HEK293 (cell line): ENCODE results near the gene GLB1L2.

Source experiments
- CTCF ChIA-PET: fragments of 350-600 bp; formaldehyde crosslinking; extraction: SDS; loops from one replicate; lab custom pipeline; 2021; ENCODE audit warnings: antibody characterized with exemption; lab: Yijun Ruan, JAX
- POLR2A ChIA-PET: fragments of 300-600 bp; formaldehyde crosslinking; extraction: SDS; loops from one replicate; lab custom pipeline; 2020; ENCODE audit warnings: antibody characterized with exemption, inconsistent platforms; lab: Yijun Ruan, JAX
- H3K27ac ChIP-seq: fragments of 200-500 bp; sonication (Bioruptor generic); 2 replicates; pipeline ENCODE4 v1.5.1; 2014; ENCODE audit warnings: low read depth, low read length, control low read depth, inconsistent platforms; ENCODE audit errors: extremely low read depth
- H3K36me3 ChIP-seq, 2 experiments: fragments of 200-500 bp in 1 of 2; sonication (Bioruptor generic) in 1 of 2; 1 replicate in 1 of 2; 2 replicates in 1 of 2; pipeline ENCODE4 v1.5.1; 2014 to 2017; ENCODE audit warnings: inconsistent platforms in 2 of 2, low read length in 2 of 2; ENCODE audit not compliant: control insufficient read depth in 2 of 2, insufficient read depth in 1 of 2
- H3K4me1 ChIP-seq: fragments of 200-500 bp; sonication (Bioruptor generic); 2 replicates; pipeline ENCODE4 v1.5.1; 2014; ENCODE audit warnings: mild to moderate bottlenecking, low read length, inconsistent platforms; ENCODE audit not compliant: control insufficient read depth, insufficient read depth
- H3K4me3 ChIP-seq: 2 replicates; pipeline ENCODE4 v1.5.1; 2011; ENCODE audit warnings: low read depth, mild to moderate bottlenecking, control low read depth, low read length, moderate library complexity
- H3K9me3 ChIP-seq: fragments of 200-500 bp; sonication (Bioruptor generic); 2 replicates; pipeline ENCODE4 v1.5.1; 2014; ENCODE audit warnings: low read depth, low read length, inconsistent platforms; ENCODE audit not compliant: control insufficient read depth, insufficient read depth
- KLF8 ChIP-seq: fragments of 450-650 bp; formaldehyde crosslinking; IDR thresholded peaks from 2 replicates; pipeline ENCODE4 v1.5.1; 2016; ENCODE audit warnings: missing biosample characterization, missing genetic modification characterization
- TCF7L2 ChIP-seq: IDR thresholded peaks from 2 replicates; pipeline ENCODE4 v1.6.1; 2011; ENCODE audit warnings: low read depth, mild to moderate bottlenecking, inconsistent platforms, low read length, moderate library complexity, borderline replicate concordance
- ZNF394 ChIP-seq: fragments of 450-650 bp; formaldehyde crosslinking; IDR thresholded peaks from 2 replicates; pipeline ENCODE4 v1.5.1; 2016; ENCODE audit warnings: missing biosample characterization, missing genetic modification characterization, mild to moderate bottlenecking, moderate library complexity, borderline replicate concordance
- ZNF48 ChIP-seq: fragments of 450-650 bp; formaldehyde crosslinking; IDR thresholded peaks from 2 replicates; pipeline ENCODE4 v1.5.1; 2016; ENCODE audit warnings: missing biosample characterization, missing genetic modification characterization
- ZNF626 ChIP-seq: fragments of 450-650 bp; sonication (Bioruptor Pico); formaldehyde crosslinking; IDR thresholded peaks from 2 replicates; pipeline ENCODE4 v1.5.1; 2018; ENCODE audit warnings: missing biosample characterization, missing genetic modification characterization, inconsistent platforms
- ZNF677 ChIP-seq: fragments of 450-650 bp; IDR thresholded peaks from 2 replicates; pipeline ENCODE4 v1.5.0; 2018; ENCODE audit warnings: missing biosample characterization, mild to moderate bottlenecking, missing genetic modification characterization, moderate library complexity
- ZNF747 ChIP-seq: fragments of 450-650 bp; formaldehyde crosslinking; IDR thresholded peaks from 2 replicates; pipeline ENCODE4 v1.5.1; 2016; ENCODE audit warnings: missing biosample characterization, missing genetic modification characterization
- ZNF791 ChIP-seq: fragments of 450-650 bp; formaldehyde crosslinking; IDR thresholded peaks from 2 replicates; pipeline ENCODE4 v1.5.1; 2016; ENCODE audit warnings: missing biosample characterization, missing genetic modification characterization
- TF ChIP-seq, protein P1 (sequence below): fragments of 450-650 bp; formaldehyde crosslinking; IDR thresholded peaks from 2 replicates; pipeline ENCODE4 v1.5.1; 2016; ENCODE audit warnings: missing biosample characterization, missing genetic modification characterization, borderline replicate concordance
- TF ChIP-seq, protein P2 (sequence below): fragments of 450-650 bp; formaldehyde crosslinking; IDR thresholded peaks from 2 replicates; pipeline ENCODE4 v1.5.1; 2016; ENCODE audit warnings: missing biosample characterization, missing genetic modification characterization
- TF ChIP-seq, protein P3 (sequence below): fragments of 450-650 bp; formaldehyde crosslinking; IDR thresholded peaks from 2 replicates; pipeline ENCODE4 v1.5.1; 2016; ENCODE audit warnings: missing biosample characterization, missing genetic modification characterization
- TF ChIP-seq, protein P4 (sequence below): fragments of 450-650 bp; formaldehyde crosslinking; IDR thresholded peaks from 2 replicates; pipeline ENCODE4 v1.5.1; 2017; ENCODE audit warnings: missing biosample characterization, missing genetic modification characterization

The GLB1L2 gene

DNA sequence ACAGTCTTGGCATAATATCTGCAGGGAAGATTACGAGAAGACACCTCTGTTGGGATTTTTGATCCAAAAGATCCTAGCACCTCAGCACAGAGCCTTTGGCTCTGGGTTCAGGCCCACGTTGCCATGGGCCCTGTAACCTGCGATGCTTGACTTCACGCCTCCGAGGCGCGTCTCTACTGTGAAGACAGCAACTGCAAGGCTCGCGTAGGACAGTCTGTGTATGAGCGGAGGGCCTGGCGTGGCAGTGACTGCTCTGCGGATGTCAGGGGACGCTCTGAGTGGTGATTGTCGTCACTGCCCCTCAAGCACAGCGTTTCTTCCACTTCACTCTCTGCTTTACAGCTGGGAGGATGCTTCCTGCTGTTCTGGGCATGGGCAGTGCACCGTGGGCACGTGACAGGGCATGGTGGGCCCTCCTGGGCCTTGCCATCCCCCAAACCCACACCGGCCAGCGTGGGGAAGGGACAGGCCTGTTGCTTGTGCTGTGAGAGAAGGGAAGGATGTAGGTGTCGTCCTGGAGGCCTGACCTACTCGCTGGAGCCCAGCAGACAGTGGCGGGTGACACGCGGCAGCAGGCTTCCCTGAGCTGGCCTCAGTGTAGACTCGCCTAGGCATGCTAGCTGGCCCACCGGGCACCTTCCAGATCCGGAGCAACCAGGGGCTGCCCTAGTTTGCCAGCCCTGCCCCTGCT, 26.5 kb downstream of the GLB1L2 start (continued):
- TF ChIP-seq, protein P1, sequence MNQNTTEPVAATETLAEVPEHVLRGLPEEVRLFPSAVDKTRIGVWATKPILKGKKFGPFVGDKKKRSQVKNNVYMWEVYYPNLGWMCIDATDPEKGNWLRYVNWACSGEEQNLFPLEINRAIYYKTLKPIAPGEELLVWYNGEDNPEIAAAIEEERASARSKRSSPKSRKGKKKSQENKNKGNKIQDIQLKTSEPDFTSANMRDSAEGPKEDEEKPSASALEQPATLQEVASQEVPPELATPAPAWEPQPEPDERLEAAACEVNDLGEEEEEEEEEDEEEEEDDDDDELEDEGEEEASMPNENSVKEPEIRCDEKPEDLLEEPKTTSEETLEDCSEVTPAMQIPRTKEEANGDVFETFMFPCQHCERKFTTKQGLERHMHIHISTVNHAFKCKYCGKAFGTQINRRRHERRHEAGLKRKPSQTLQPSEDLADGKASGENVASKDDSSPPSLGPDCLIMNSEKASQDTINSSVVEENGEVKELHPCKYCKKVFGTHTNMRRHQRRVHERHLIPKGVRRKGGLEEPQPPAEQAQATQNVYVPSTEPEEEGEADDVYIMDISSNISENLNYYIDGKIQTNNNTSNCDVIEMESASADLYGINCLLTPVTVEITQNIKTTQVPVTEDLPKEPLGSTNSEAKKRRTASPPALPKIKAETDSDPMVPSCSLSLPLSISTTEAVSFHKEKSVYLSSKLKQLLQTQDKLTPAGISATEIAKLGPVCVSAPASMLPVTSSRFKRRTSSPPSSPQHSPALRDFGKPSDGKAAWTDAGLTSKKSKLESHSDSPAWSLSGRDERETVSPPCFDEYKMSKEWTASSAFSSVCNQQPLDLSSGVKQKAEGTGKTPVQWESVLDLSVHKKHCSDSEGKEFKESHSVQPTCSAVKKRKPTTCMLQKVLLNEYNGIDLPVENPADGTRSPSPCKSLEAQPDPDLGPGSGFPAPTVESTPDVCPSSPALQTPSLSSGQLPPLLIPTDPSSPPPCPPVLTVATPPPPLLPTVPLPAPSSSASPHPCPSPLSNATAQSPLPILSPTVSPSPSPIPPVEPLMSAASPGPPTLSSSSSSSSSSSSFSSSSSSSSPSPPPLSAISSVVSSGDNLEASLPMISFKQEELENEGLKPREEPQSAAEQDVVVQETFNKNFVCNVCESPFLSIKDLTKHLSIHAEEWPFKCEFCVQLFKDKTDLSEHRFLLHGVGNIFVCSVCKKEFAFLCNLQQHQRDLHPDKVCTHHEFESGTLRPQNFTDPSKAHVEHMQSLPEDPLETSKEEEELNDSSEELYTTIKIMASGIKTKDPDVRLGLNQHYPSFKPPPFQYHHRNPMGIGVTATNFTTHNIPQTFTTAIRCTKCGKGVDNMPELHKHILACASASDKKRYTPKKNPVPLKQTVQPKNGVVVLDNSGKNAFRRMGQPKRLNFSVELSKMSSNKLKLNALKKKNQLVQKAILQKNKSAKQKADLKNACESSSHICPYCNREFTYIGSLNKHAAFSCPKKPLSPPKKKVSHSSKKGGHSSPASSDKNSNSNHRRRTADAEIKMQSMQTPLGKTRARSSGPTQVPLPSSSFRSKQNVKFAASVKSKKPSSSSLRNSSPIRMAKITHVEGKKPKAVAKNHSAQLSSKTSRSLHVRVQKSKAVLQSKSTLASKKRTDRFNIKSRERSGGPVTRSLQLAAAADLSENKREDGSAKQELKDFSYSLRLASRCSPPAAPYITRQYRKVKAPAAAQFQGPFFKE (tag by site-specific recombination): no peak
- TF ChIP-seq, protein P2, sequence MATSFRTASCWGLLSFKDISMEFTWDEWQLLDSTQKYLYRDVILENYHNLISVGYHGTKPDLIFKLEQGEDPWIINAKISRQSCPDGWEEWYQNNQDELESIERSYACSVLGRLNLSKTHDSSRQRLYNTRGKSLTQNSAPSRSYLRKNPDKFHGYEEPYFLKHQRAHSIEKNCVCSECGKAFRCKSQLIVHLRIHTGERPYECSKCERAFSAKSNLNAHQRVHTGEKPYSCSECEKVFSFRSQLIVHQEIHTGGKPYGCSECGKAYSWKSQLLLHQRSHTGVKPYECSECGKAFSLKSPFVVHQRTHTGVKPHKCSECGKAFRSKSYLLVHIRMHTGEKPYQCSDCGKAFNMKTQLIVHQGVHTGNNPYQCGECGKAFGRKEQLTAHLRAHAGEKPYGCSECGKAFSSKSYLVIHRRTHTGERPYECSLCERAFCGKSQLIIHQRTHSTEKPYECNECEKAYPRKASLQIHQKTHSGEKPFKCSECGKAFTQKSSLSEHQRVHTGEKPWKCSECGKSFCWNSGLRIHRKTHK (tag by site-specific recombination): no peak
- TF ChIP-seq ZNF791 (no peak), ZNF747 (no peak), ZNF394 (tag by site-specific recombination) (no peak), TCF7L2 (no peak), KLF8 (tag by site-specific recombination) (no peak)

DNA sequence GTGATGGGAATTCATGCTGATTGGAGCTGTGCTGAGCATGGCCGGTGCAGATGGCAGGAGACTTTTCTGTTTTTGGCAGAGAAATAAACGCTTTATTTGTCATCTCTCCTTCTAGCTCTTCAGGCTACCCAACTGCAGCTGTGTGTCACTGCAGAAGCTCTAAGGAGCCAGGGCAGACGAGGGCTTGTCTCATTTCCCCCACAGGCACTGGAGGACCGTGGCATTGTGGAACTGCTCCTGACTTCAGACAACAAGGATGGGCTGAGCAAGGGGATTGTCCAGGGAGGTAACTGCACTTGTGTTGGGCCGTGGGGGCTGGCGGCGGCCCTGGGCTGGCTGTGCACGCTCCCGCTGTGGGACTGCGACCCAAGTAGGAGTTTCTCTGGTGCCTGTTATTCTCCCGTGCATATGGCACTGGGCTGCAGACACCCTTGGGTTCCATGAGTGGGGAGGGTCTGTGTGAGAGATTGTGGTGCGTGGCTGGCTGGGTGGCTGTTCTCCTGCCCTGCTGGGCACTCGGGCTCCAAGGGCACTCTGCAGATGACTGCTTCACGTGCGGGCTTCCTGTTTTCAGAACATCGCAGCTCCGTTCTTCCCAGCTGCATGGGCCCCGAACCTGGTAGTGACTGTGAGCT, 27.2 kb downstream of the GLB1L2 start:
- Histone ChIP-seq H3K27ac (no peak overlapping the region), H3K4me3 (no peak overlapping the region), H3K9me3 (no peaks in the 10 kb centered on the region), H3K36me3 (peaks cover 0 to 14% of the 10 kb centered on the region in 2 experiments; a peak in 1 of 3 replicates), H3K4me1 (no peaks in the 10 kb centered on the region)
- CTCF ChIA-PET: interaction anchor here (0.6 to 1.7 kb wide), 7 partner anchors 12 to 510 kb away, joined by 3 to 4 read pairs (median 3); no protein-coding TSS in a partner anchor
- TF ChIP-seq, protein P3, sequence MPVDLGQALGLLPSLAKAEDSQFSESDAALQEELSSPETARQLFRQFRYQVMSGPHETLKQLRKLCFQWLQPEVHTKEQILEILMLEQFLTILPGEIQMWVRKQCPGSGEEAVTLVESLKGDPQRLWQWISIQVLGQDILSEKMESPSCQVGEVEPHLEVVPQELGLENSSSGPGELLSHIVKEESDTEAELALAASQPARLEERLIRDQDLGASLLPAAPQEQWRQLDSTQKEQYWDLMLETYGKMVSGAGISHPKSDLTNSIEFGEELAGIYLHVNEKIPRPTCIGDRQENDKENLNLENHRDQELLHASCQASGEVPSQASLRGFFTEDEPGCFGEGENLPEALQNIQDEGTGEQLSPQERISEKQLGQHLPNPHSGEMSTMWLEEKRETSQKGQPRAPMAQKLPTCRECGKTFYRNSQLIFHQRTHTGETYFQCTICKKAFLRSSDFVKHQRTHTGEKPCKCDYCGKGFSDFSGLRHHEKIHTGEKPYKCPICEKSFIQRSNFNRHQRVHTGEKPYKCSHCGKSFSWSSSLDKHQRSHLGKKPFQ (tag by site-specific recombination): no peak
- TF ChIP-seq ZNF48 (tag by site-specific recombination): no peak
- TF ChIP-seq, protein P4, sequence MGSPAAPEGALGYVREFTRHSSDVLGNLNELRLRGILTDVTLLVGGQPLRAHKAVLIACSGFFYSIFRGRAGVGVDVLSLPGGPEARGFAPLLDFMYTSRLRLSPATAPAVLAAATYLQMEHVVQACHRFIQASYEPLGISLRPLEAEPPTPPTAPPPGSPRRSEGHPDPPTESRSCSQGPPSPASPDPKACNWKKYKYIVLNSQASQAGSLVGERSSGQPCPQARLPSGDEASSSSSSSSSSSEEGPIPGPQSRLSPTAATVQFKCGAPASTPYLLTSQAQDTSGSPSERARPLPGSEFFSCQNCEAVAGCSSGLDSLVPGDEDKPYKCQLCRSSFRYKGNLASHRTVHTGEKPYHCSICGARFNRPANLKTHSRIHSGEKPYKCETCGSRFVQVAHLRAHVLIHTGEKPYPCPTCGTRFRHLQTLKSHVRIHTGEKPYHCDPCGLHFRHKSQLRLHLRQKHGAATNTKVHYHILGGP (tag by site-specific recombination): no peak
- TF ChIP-seq ZNF677 (tag by site-specific recombination): no peak
- no peak for TF ChIP-seq ZNF626
- POLR2A ChIA-PET: no interaction called here
